ENCODE results near the gene B4GALNT4.

Gene B4GALNT4

DNA sequence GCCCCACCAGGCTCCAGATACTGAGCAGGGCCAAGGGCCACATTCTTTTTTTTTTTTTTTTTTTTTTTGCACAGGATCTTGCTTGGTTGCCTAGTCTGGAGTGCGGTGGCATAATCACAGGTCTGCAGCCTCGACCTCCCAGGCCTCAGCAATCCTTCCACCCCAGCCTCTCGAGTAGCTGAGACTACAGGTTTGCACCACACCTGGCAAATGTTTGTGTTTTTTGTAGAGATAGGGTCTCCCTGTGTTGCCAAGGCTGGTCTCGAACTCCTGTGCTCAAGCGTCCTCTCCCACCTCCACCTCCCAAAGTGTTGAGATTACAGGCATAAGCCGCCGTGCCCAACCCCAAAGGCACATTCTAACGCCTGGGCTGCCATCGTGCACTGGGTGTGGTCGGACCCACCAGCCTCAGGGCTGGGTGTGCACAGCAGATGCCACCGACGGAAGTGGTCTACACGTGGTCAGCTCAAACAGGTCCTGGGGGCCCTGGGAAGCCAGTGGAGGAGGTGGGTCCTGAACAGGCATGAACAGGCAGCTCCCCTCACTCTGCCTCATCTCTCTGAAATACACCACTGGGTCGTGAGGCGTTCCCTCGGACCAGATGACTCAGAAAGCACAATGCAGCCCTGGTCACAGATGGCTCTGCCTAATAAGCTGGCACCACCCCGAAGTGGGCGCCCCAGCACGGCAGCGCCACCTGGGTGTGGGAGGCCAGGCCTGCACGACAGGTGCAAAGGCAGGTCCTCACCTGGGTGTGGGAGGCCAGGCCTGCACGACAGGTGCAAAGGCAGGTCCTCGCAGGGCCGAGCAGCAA is 5.1 kb upstream of the B4GALNT4 start:
- peak; percentile 35 for DNase-seq
- no peak overlapping the region for H3K9ac ChIP-seq (ENCODE audit: low read depth, low read length)
- H3K27ac ChIP-seq (ENCODE audit: low read length): no peak overlapping the region
- no peaks in the 10 kb centered on the region for H3K36me3 ChIP-seq (ENCODE audit: insufficient read depth, low read length)
- no peak overlapping the region for H3K4me2 ChIP-seq (ENCODE audit: insufficient read depth, low read length)
- H2AFZ ChIP-seq (ENCODE audit: low read depth, low read length): no peak overlapping the region
- no peak for TF ChIP-seq EZH2 (IDR thresholded peaks at IDR 0.05; ENCODE audit: borderline replicate concordance, low read depth, low read length, severe bottlenecking)
- TF ChIP-seq, protein P1, sequence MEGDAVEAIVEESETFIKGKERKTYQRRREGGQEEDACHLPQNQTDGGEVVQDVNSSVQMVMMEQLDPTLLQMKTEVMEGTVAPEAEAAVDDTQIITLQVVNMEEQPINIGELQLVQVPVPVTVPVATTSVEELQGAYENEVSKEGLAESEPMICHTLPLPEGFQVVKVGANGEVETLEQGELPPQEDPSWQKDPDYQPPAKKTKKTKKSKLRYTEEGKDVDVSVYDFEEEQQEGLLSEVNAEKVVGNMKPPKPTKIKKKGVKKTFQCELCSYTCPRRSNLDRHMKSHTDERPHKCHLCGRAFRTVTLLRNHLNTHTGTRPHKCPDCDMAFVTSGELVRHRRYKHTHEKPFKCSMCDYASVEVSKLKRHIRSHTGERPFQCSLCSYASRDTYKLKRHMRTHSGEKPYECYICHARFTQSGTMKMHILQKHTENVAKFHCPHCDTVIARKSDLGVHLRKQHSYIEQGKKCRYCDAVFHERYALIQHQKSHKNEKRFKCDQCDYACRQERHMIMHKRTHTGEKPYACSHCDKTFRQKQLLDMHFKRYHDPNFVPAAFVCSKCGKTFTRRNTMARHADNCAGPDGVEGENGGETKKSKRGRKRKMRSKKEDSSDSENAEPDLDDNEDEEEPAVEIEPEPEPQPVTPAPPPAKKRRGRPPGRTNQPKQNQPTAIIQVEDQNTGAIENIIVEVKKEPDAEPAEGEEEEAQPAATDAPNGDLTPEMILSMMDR (IDR thresholded peaks at IDR 0.05; ENCODE audit: borderline replicate concordance, extremely low read depth, low read length, poor library complexity, severe bottlenecking): peak; percentile 58
- H3K9me3 ChIP-seq (ENCODE audit: insufficient read depth, low read length, severe bottlenecking): no peaks in the 10 kb centered on the region
- no peaks in the 10 kb centered on the region for H3K79me2 ChIP-seq (ENCODE audit: insufficient read depth, low read length)
- peak; percentile 59 for ATAC-seq (ENCODE audit: insufficient read depth, low read depth)
- H3K4me3 ChIP-seq (ENCODE audit: low read depth in 1 of 2, low read length in 2 of 2): no peak overlapping the region
- no peaks in the 10 kb centered on the region for H3K4me1 ChIP-seq (ENCODE audit: insufficient read depth, low read length)
- no peaks in the 10 kb centered on the region for H4K20me1 ChIP-seq (ENCODE audit: insufficient read depth, low read length)
- H3K27me3 ChIP-seq (ENCODE audit: insufficient read depth, low read length, poor library complexity): no peaks in the 10 kb centered on the region

DNA sequence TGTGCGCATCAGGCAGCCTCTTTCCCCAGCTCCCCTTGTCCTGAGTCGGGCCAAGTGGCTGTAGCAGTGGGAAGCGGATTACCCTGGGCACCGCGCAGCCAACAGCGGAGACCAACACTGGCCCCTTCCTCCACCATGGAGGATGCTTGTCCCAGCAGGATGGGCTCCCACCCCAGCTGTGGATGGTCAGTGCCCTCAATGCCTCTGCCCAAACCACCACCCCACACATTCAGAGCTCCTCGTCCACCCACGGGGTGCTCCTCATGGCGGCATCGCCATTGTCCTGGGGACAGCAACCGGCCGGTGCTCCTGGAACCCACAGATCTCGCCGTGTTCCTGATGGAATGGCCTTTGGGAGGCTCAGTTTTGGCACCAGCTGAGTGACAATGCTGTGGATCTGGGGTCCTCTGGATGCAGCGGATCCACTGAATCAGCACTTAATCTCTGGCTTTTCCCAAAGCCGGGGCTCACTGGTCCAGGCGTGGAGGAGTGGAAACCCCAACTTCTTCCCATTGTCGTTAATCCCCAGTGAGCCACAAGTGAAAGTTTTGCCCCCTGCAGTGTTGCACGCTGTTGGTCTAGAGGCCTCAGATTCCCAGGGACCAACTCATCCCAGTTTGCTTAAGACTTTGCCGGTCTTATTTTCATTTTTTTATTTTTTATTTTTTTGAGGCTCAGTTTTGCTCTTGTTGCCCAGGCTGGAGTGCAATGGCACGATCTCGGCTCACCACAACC is 4.1 kb upstream of the B4GALNT4 start:
- Histone ChIP-seq H2AFZ (ENCODE audit: low read depth, low read length) (no peak overlapping the region), H3K27ac (ENCODE audit: low read length) (no peak overlapping the region), H3K79me2 (ENCODE audit: insufficient read depth, low read length) (no peaks in the 10 kb centered on the region), H3K36me3 (ENCODE audit: insufficient read depth, low read length) (no peaks in the 10 kb centered on the region), H3K9me3 (ENCODE audit: insufficient read depth, low read length, severe bottlenecking) (no peaks in the 10 kb centered on the region), H4K20me1 (ENCODE audit: insufficient read depth, low read length) (no peaks in the 10 kb centered on the region), H3K27me3 (ENCODE audit: insufficient read depth, low read length, poor library complexity) (no peaks in the 10 kb centered on the region), H3K4me2 (ENCODE audit: insufficient read depth, low read length) (no peak overlapping the region), H3K4me3 (ENCODE audit: low read depth in 1 of 2, low read length in 2 of 2) (no peak overlapping the region), H3K9ac (ENCODE audit: low read depth, low read length) (no peak overlapping the region), H3K4me1 (ENCODE audit: insufficient read depth, low read length) (no peaks in the 10 kb centered on the region)
- DNase-seq: no peak
- TF ChIP-seq, protein P1 (IDR thresholded peaks at IDR 0.05; ENCODE audit: borderline replicate concordance, extremely low read depth, low read length, poor library complexity, severe bottlenecking): no peak
- TF ChIP-seq EZH2 (IDR thresholded peaks at IDR 0.05; ENCODE audit: borderline replicate concordance, low read depth, low read length, severe bottlenecking): no peak
- no peak for ATAC-seq (ENCODE audit: insufficient read depth, low read depth)

- H3K27ac ChIP-seq (ENCODE audit: low read length): no peak overlapping the region
- no peaks in the 10 kb centered on the region for H3K79me2 ChIP-seq (ENCODE audit: insufficient read depth, low read length)
- H3K4me1 ChIP-seq (ENCODE audit: insufficient read depth, low read length): no peaks in the 10 kb centered on the region
- no peak overlapping the region for H3K4me2 ChIP-seq (ENCODE audit: insufficient read depth, low read length)
- TF ChIP-seq EZH2 (IDR thresholded peaks at IDR 0.05; ENCODE audit: borderline replicate concordance, low read depth, low read length, severe bottlenecking): no peak
- TF ChIP-seq, protein P1 (IDR thresholded peaks at IDR 0.05; ENCODE audit: borderline replicate concordance, extremely low read depth, low read length, poor library complexity, severe bottlenecking): no peak
- no peaks in the 10 kb centered on the region for H3K27me3 ChIP-seq (ENCODE audit: insufficient read depth, low read length, poor library complexity)
- no peak for DNase-seq
- no peaks in the 10 kb centered on the region for H3K9me3 ChIP-seq (ENCODE audit: insufficient read depth, low read length, severe bottlenecking)
- H3K4me3 ChIP-seq (ENCODE audit: low read depth in 1 of 2, low read length in 2 of 2): no peak overlapping the region
- H2AFZ ChIP-seq (ENCODE audit: low read depth, low read length): no peak overlapping the region
- H4K20me1 ChIP-seq (ENCODE audit: insufficient read depth, low read length): no peaks in the 10 kb centered on the region
- no peaks in the 10 kb centered on the region for H3K36me3 ChIP-seq (ENCODE audit: insufficient read depth, low read length)
- H3K9ac ChIP-seq (ENCODE audit: low read depth, low read length): no peak overlapping the region
- no peak for ATAC-seq (ENCODE audit: insufficient read depth, low read depth)
Observed at GRCh38 chr11:365831-366230, 3.5 kb upstream of the B4GALNT4 start.

All from DND-41 (cell line).